PC-3 (cell line): Measurements from ENCODE around the gene COLEC12. TPM values are rescaled to one million over a fixed set of nuclear protein-coding genes. Genes with fewer than 3 reads are reported as not detected.

Experiments
- ATAC-seq: fragments of 200-7000 bp; cut with Tn5 transposase; 2 replicates; pipeline ENCODE4 v1.9.1; 2020; ENCODE audit warnings: mild to moderate bottlenecking, moderate library complexity
- BruUV-seq: library from RNA; stranded (reverse); fragments of 400-500 nt; replicated peaks from 2 replicates; lab custom pipeline; 2021; lab: Mats Ljungman, UMichigan
- CTCF ChIA-PET: fragments of 300-600 bp; sonication (Branson Sonifier 250); formaldehyde crosslinking; loops from one replicate; lab custom pipeline; 2022; ENCODE audit warnings: antibody characterized with exemption; lab: Charles Lee
- POLR2A ChIA-PET: fragments of 300-600 bp; sonication (Branson Sonifier 250); formaldehyde crosslinking; loops from one replicate; lab custom pipeline; 2022; ENCODE audit warnings: antibody characterized with exemption; ENCODE audit not compliant: unreplicated experiment; lab: Charles Lee
- DNase-seq: peaks from one replicate; pipeline ENCODE4 v3.0.0-alpha.2; 2015
- H2AFZ ChIP-seq: fragments of 300-600 bp; sonication (generic); 2 replicates; pipeline ENCODE4 v1.6.0; 2016; ENCODE audit warnings: antibody characterized with exemption, low read length
- H3F3A ChIP-seq: fragments of 300-600 bp; sonication (generic); one replicate; pipeline ENCODE4 v1.6.0; 2017; ENCODE audit warnings: antibody characterized with exemption, low read length, control low read depth, mild to moderate bottlenecking; ENCODE audit not compliant: unreplicated experiment
- H3K27ac ChIP-seq: fragments of 300-600 bp; sonication (generic); 2 replicates; pipeline ENCODE4 v1.5.1; 2016; ENCODE audit warnings: mild to moderate bottlenecking, low read length
- H3K27me3 ChIP-seq: fragments of 300-600 bp; sonication (generic); 2 replicates; pipeline ENCODE4 v1.6.1; 2016; ENCODE audit warnings: low read length, mixed read lengths
- H3K36me3 ChIP-seq: fragments of 300-600 bp; sonication (generic); 2 replicates; pipeline ENCODE4 v1.6.1; 2016; ENCODE audit warnings: low read depth, mixed run types, low read length, mixed read lengths
- H3K4me1 ChIP-seq: fragments of 300-600 bp; sonication (generic); 2 replicates; pipeline ENCODE4 v1.5.1; 2016; ENCODE audit warnings: low read length; ENCODE audit not compliant: insufficient read depth
- H3K4me2 ChIP-seq: fragments of 300-600 bp; sonication (generic); 2 replicates; pipeline ENCODE4 v1.6.0; 2016; ENCODE audit warnings: low read length
- H3K4me3 ChIP-seq: fragments of 300-600 bp; sonication (generic); 2 replicates; pipeline ENCODE4 v1.5.1; 2016; ENCODE audit warnings: mild to moderate bottlenecking, low read length, mixed read lengths
- H3K79me2 ChIP-seq: fragments of 300-600 bp; sonication (generic); 2 replicates; pipeline ENCODE4 v1.6.1; 2017; ENCODE audit warnings: low read length, mixed read lengths
- H3K9ac ChIP-seq: fragments of 300-600 bp; sonication (generic); 2 replicates; pipeline ENCODE4 v1.6.0; 2016; ENCODE audit warnings: mild to moderate bottlenecking, low read length
- H3K9me2 ChIP-seq: fragments of 300-600 bp; sonication (generic); replicated peaks from 2 replicates; pipeline ENCODE4 v1.6.1; 2016; ENCODE audit warnings: mixed run types, low read length, mixed read lengths
- H3K9me3 ChIP-seq: fragments of 300-600 bp; sonication (generic); 2 replicates; pipeline ENCODE4 v1.6.1; 2016; ENCODE audit warnings: low read length, mixed read lengths
- H4K20me1 ChIP-seq: fragments of 300-600 bp; sonication (generic); 2 replicates; pipeline ENCODE4 v1.6.1; 2016; ENCODE audit warnings: low read length, mixed read lengths
- CTCF ChIP-seq: fragments of 300-600 bp; sonication (generic); conservative IDR thresholded peaks from 2 replicates; pipeline ENCODE4 v1.5.1; 2017; ENCODE audit warnings: antibody characterized with exemption, low read depth, mild to moderate bottlenecking, low read length
- EZH2 ChIP-seq: fragments of 300-600 bp; sonication (generic); IDR thresholded peaks from one replicate; pipeline ENCODE4 v1.6.1; 2017; ENCODE audit warnings: antibody characterized with exemption, mild to moderate bottlenecking, low read length; ENCODE audit not compliant: unreplicated experiment
- EZH2phosphoT487 ChIP-seq: fragments of 300-600 bp; sonication (generic); IDR thresholded peaks from 2 replicates; pipeline ENCODE4 v1.6.1; 2018; ENCODE audit warnings: mild to moderate bottlenecking, antibody characterized with exemption, low read length, borderline replicate concordance
- intact Hi-C: fragments of 100-400 bp; cut with micrococcal nuclease; formaldehyde crosslinking; loops from 2 replicates; pipeline ENCODE4 v1.9.0; 2023
- total RNA-seq: library from RNA; depleted of rRNA; stranded (reverse); fragments of >200 nt; gene quantifications from 2 replicates; pipeline ENCODE4 v1.2.3, GENCODE V29; 2014

COLEC12 gene
- total RNA-seq, 1 experiment from 2014 or later = 0.04 TPM

DNA sequence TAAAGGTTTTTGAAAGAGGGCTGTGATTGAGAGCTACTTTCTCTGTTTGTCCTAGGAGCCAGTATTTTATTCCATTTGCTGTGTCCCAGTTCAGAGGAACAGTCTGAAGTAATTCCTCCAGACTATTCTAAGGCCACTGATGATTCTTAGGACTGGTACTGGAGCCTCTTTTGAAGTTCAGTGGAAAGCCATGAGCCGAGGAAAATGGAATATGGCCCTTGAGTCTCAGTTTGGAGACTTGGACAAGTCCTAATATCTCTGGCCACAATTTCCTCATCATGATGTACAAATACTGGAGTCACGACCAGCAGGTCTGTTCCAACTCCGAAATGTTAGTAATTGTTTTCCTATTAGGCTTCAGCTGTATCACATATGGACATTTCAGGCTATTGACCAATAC lies 7.1 kb upstream of the COLEC12 start:
- Histone ChIP-seq H3K36me3 (no peaks in the 10 kb centered on the region), H3K4me2 (no peak overlapping the region), H3K79me2 (no peaks in the 10 kb centered on the region), H3K9ac (no peak overlapping the region), H2AFZ (no peak overlapping the region), H3K4me1 (no peaks in the 10 kb centered on the region), H4K20me1 (no peaks in the 10 kb centered on the region), H3K27ac (no peak overlapping the region), H3K9me3 (no peaks in the 10 kb centered on the region), H3F3A (no peaks in the 10 kb centered on the region), H3K9me2 (no peaks in the 10 kb centered on the region), H3K27me3 (peaks cover 37% of the 10 kb centered on the region), H3K4me3 (no peak overlapping the region)
- intact Hi-C loops = no loop called here
- ATAC-seq = no peak
- no TSS peak for BruUV-seq
- no peak for DNase-seq
- ChIA-PET CTCF (no interaction called here), POLR2A (no interaction called here)
- TF ChIP-seq EZH2 (no peak), EZH2phosphoT487 (no peak), CTCF (no peak)

DNA sequence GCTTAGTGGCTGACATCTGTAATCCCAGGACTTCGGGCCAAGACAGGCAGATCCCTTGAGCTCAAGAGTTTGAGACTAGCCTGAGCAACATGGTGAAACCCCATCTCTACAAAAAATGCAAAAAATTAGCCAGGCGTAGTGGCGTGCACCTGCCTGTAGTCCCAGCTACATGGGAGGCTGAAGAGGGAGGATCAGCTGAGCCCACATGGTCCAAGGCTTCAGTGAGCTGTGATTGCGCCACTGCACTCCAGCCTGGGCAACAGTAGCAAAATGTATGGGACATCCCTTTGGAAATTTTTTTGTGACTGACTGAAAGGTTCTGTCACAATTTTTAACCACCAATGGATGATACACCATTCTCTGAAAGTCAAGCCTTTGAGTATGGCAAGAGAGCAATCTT lies 6.3 kb upstream of the COLEC12 start:
- H3K79me2 ChIP-seq = no peaks in the 10 kb centered on the region
- no peak overlapping the region for H2AFZ ChIP-seq
- BruUV-seq = no TSS peak
- H4K20me1 ChIP-seq = no peaks in the 10 kb centered on the region
- H3K36me3 ChIP-seq = no peaks in the 10 kb centered on the region
- intact Hi-C loops = no loop called here
- H3K9me2 ChIP-seq = no peaks in the 10 kb centered on the region
- no peak overlapping the region for H3K27ac ChIP-seq
- peaks cover 41% of the 10 kb centered on the region for H3K27me3 ChIP-seq
- H3K4me2 ChIP-seq = no peak overlapping the region
- H3K4me3 ChIP-seq = no peak overlapping the region
- no peaks in the 10 kb centered on the region for H3F3A ChIP-seq
- DNase-seq (no peak), ATAC-seq (no peak)
- TF ChIP-seq EZH2phosphoT487 (no peak), CTCF (no peak), EZH2 (no peak)
- ChIA-PET POLR2A (no interaction called here), CTCF (no interaction called here)
- H3K9ac ChIP-seq = no peak overlapping the region
- H3K4me1 ChIP-seq = no peaks in the 10 kb centered on the region
- no peaks in the 10 kb centered on the region for H3K9me3 ChIP-seq

DNA sequence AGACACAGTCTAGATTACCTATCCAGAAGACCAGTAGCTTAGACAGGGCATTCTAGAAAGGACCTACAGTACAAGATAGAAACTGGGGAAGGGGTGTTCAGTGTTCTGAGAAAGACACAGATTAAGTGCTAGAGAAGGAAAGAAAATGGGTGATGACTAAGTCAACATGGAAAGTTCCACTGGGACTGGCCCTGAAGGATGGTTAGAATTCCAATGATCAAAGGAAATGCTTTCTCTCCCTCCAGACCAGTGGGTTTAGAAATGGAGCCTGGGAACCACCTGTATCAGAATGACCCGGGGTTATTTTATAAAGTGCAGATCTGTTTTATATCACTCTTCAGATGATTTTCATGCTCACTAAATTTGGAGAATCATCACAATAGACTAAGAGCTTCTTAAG lies 5.8 kb upstream of the COLEC12 start:
- DNase-seq = no peak
- H3K27me3 ChIP-seq = peaks cover 44% of the 10 kb centered on the region
- H3K9me2 ChIP-seq = no peaks in the 10 kb centered on the region
- H3K36me3 ChIP-seq = no peaks in the 10 kb centered on the region
- no peak for ATAC-seq
- no peak overlapping the region for H3K9ac ChIP-seq
- no peak overlapping the region for H3K4me3 ChIP-seq
- H3K4me2 ChIP-seq = no peak overlapping the region
- no TSS peak for BruUV-seq
- H3K79me2 ChIP-seq = no peaks in the 10 kb centered on the region
- H3K27ac ChIP-seq = no peak overlapping the region
- H3K4me1 ChIP-seq = no peaks in the 10 kb centered on the region
- H4K20me1 ChIP-seq = no peaks in the 10 kb centered on the region
- no peaks in the 10 kb centered on the region for H3F3A ChIP-seq
- intact Hi-C loops = no loop called here
- H3K9me3 ChIP-seq = no peaks in the 10 kb centered on the region
- H2AFZ ChIP-seq = no peak overlapping the region
- no peak for TF ChIP-seq CTCF
- POLR2A ChIA-PET = no interaction called here
- CTCF ChIA-PET = no interaction called here
